Vagina (tissue), 2 donors: ENCODE measurements around the gene ZBED5.

Experiments used
- POLR2A ChIP-seq, 2 donors: fragments of 450-650 bp; IDR thresholded peaks; one replicate each; pipeline ENCODE4 v1.6.1; 2017; ENCODE audit warnings: antibody characterized with exemption in 2 of 2, mild to moderate bottlenecking in 2 of 2, moderate library complexity in 2 of 2
- POLR2AphosphoS5 ChIP-seq, 2 donors: sonication (generic); formaldehyde crosslinking; IDR thresholded peaks; one replicate each; pipeline ENCODE4 v1.9.0; 2017; ENCODE audit warnings: antibody characterized with exemption in 2 of 2, mild to moderate bottlenecking in 2 of 2, low read depth in 1 of 2; ENCODE audit not compliant: insufficient read depth in 1 of 2

- no peak for TF ChIP-seq POLR2A (IDR thresholded peaks at IDR 0.05)
- no peak for TF ChIP-seq POLR2AphosphoS5 (IDR thresholded peaks at IDR 0.05; ENCODE audit: insufficient read depth in 1 of 2, low read depth in 1 of 2)
These were observed 10.5 kb upstream of the ZBED5 start for GRCh38 chr11:10868352-10868751.
